Neural cell (in vitro differentiated cells): Measurements from ENCODE around the gene TENT4B. TPM values are rescaled to one million over a fixed set of nuclear protein-coding genes. Genes with fewer than 3 reads are reported as not detected.

Experiments used
- H2AFZ ChIP-seq: fragments of 200-600, 300-800 bp; sonication (generic), shearing (Covaris generic); 2 replicates; pipeline ENCODE4 v1.6.0; 2014; ENCODE audit warnings: low read depth, mild to moderate bottlenecking, antibody characterized with exemption, low read length, moderate library complexity
- H3F3A ChIP-seq: fragments of 200-600 bp; shearing (Covaris generic); 2 replicates; pipeline ENCODE4 v1.6.1; 2016; ENCODE audit warnings: mild to moderate bottlenecking, moderate library complexity, mixed read lengths, antibody characterized with exemption, low read length; ENCODE audit not compliant: insufficient read depth, poor library complexity, severe bottlenecking
- H3K27ac ChIP-seq: fragments of 200-600, 300-800 bp; sonication (generic), shearing (Covaris generic); 2 replicates; pipeline ENCODE4 v1.5.1; 2014; ENCODE audit warnings: mild to moderate bottlenecking, low read length, moderate library complexity
- H3K27me3 ChIP-seq: fragments of 300-800, 200-600 bp; sonication (generic), shearing (Covaris generic); 2 replicates; pipeline ENCODE4 v1.6.0; 2014; ENCODE audit warnings: mild to moderate bottlenecking, low read depth, low read length, moderate library complexity; ENCODE audit not compliant: insufficient read depth
- H3K36me3 ChIP-seq: fragments of 300-800, 200-600 bp; sonication (generic), shearing (Covaris generic); 2 replicates; pipeline ENCODE4 v1.5.1; 2014; ENCODE audit warnings: mild to moderate bottlenecking, antibody characterized with exemption, low read length, moderate library complexity; ENCODE audit not compliant: insufficient read depth
- H3K4me2 ChIP-seq: fragments of 300-800, 200-600 bp; sonication (generic), shearing (Covaris generic); 2 replicates; pipeline ENCODE4 v1.6.0; 2014; ENCODE audit warnings: mild to moderate bottlenecking, low read length
- H3K4me3 ChIP-seq: fragments of 300-800, 200-600 bp; sonication (generic), shearing (Covaris generic); 2 replicates; pipeline ENCODE4 v1.5.1; 2014; ENCODE audit warnings: mild to moderate bottlenecking, low read length, moderate library complexity
- H3K79me2 ChIP-seq: fragments of 200-600 bp; shearing (Covaris generic); replicated peaks from 2 replicates; pipeline ENCODE4 v1.6.0; 2014; ENCODE audit warnings: mild to moderate bottlenecking, low read length, moderate library complexity; ENCODE audit not compliant: insufficient read depth
- H3K9ac ChIP-seq: fragments of 300-800, 200-600 bp; sonication (generic), shearing (Covaris generic); 2 replicates; pipeline ENCODE4 v1.6.1; 2016; ENCODE audit warnings: mild to moderate bottlenecking, low read length, mixed read lengths
- H3K9me2 ChIP-seq: fragments of 200-600 bp; shearing (Covaris generic); 2 replicates; pipeline ENCODE4 v1.6.1; 2016; ENCODE audit warnings: mild to moderate bottlenecking, low read length, mixed read lengths; ENCODE audit not compliant: insufficient read depth
- H3K9me3 ChIP-seq: fragments of 200-600, 300-800 bp; sonication (generic), shearing (Covaris generic); 2 replicates; pipeline ENCODE4 v1.6.1; 2016; ENCODE audit warnings: mild to moderate bottlenecking, mixed run types, low read length, moderate library complexity, mixed read lengths
- H4K20me1 ChIP-seq: fragments of 200-600 bp; shearing (Covaris generic); 2 replicates; pipeline ENCODE4 v1.6.1; 2016; ENCODE audit warnings: mild to moderate bottlenecking, mixed run types; ENCODE audit not compliant: insufficient read depth
- CTCF ChIP-seq: fragments of 450-650 bp; IDR thresholded peaks from 2 replicates; pipeline ENCODE4 v1.5.1; 2014; ENCODE audit warnings: antibody characterized with exemption, mild to moderate bottlenecking, moderate library complexity; ENCODE audit not compliant: poor library complexity, severe bottlenecking
- EP300 ChIP-seq: fragments of 450-650 bp; conservative IDR thresholded peaks from 2 replicates; pipeline ENCODE4 v1.6.1; 2014; ENCODE audit warnings: antibody characterized with exemption, mild to moderate bottlenecking, moderate library complexity; ENCODE audit not compliant: poor library complexity, severe bottlenecking
- EZH2 ChIP-seq: fragments of 200-600, 300-800 bp; shearing (Covaris generic), sonication (generic); IDR thresholded peaks from 2 replicates; pipeline ENCODE4 v1.6.1; 2014; ENCODE audit warnings: antibody characterized with exemption, low read length, borderline replicate concordance, mild to moderate bottlenecking; ENCODE audit not compliant: insufficient read depth, poor library complexity, severe bottlenecking
- MXI1 ChIP-seq: fragments of 450-650 bp; conservative IDR thresholded peaks from 2 replicates; pipeline ENCODE4 v1.6.1; 2014; ENCODE audit warnings: antibody characterized with exemption, mild to moderate bottlenecking; ENCODE audit not compliant: poor library complexity, severe bottlenecking
- POLR2AphosphoS5 ChIP-seq: IDR thresholded peaks from 2 replicates; pipeline ENCODE4 v1.6.1; 2012
- RAD21 ChIP-seq: fragments of 450-650 bp; conservative IDR thresholded peaks from 2 replicates; pipeline ENCODE4 v1.6.1; 2014; ENCODE audit warnings: antibody characterized with exemption, mild to moderate bottlenecking, moderate library complexity
- REST ChIP-seq: IDR thresholded peaks from 2 replicates; pipeline ENCODE4 v1.6.1; 2012; ENCODE audit warnings: borderline replicate concordance
- SMC3 ChIP-seq: fragments of 450-650 bp; conservative IDR thresholded peaks from 2 replicates; pipeline ENCODE4 v1.6.1; 2014; ENCODE audit warnings: antibody characterized with exemption, mild to moderate bottlenecking, moderate library complexity; ENCODE audit not compliant: poor library complexity
- TAF1 ChIP-seq: IDR thresholded peaks from 2 replicates; pipeline ENCODE4 v1.6.1; 2012; ENCODE audit warnings: low read depth
- polyA plus RNA-seq: library from polyadenylated mRNA; depleted of rRNA; stranded (reverse); fragments of >200 nt; gene quantifications from 2 replicates; pipeline ENCODE4 v1.2.3, GENCODE V29; 2014

TENT4B gene
- polyA plus RNA-seq, 1 donor from 2014 or later, result 16.9 TPM

GRCh38 chr16:50160495-50161164 lies 7.5 kb downstream of the TENT4B start:
- H2AFZ ChIP-seq, result no peak overlapping the region
- no peak overlapping the region for H3K4me2 ChIP-seq
- H3K4me3 ChIP-seq, result no peak overlapping the region
- H3K9ac ChIP-seq, result no peak overlapping the region
- no peaks in the 10 kb centered on the region for H3K9me3 ChIP-seq
- no peaks in the 10 kb centered on the region for H3K9me2 ChIP-seq
- no peaks in the 10 kb centered on the region for H3K27me3 ChIP-seq
- H3F3A ChIP-seq, result no peaks in the 10 kb centered on the region
- H4K20me1 ChIP-seq, result no peaks in the 10 kb centered on the region
- no peaks in the 10 kb centered on the region for H3K36me3 ChIP-seq
- no peak for TF ChIP-seq RAD21
- no peak for TF ChIP-seq MXI1
- no peak for TF ChIP-seq REST
- no peak for TF ChIP-seq EZH2
- no peak for TF ChIP-seq POLR2AphosphoS5
- TF ChIP-seq SMC3, result no peak
- TF ChIP-seq CTCF, result no peak
- TF ChIP-seq EP300, result no peak
- TF ChIP-seq TAF1, result no peak
- H3K79me2 ChIP-seq, result peaks cover 49% of the 10 kb centered on the region
- no peak overlapping the region for H3K27ac ChIP-seq

GRCh38 chr16:50161950-50162349 lies 8.8 kb downstream of the TENT4B start:
- Histone ChIP-seq H3K4me3 (no peak overlapping the region), H2AFZ (no peak overlapping the region), H3K27ac (no peak overlapping the region), H3K4me2 (no peak overlapping the region), H3K27me3 (no peaks in the 10 kb centered on the region), H3K79me2 (peaks cover 42% of the 10 kb centered on the region), H3K36me3 (no peaks in the 10 kb centered on the region), H4K20me1 (no peaks in the 10 kb centered on the region), H3K9ac (no peak overlapping the region), H3F3A (no peaks in the 10 kb centered on the region), H3K9me2 (no peaks in the 10 kb centered on the region), H3K9me3 (no peaks in the 10 kb centered on the region)
- no peak for TF ChIP-seq TAF1
- TF ChIP-seq SMC3, result no peak
- TF ChIP-seq MXI1, result no peak
- TF ChIP-seq CTCF, result no peak
- no peak for TF ChIP-seq EP300
- no peak for TF ChIP-seq RAD21
- TF ChIP-seq REST, result no peak
- no peak for TF ChIP-seq EZH2
- no peak for TF ChIP-seq POLR2AphosphoS5
